DND-41 (cell line): ENCODE data around the gene HOXA3.

Experiments
- EZH2 ChIP-seq: IDR thresholded peaks from 3 replicates; pipeline ENCODE4 v1.6.1; 2012; ENCODE audit warnings: borderline replicate concordance, low read depth, mild to moderate bottlenecking, moderate library complexity, low read length, inconsistent platforms; ENCODE audit not compliant: severe bottlenecking
- TF ChIP-seq, protein P1 (sequence below): IDR thresholded peaks from 2 replicates; pipeline ENCODE4 v1.5.1; 2012; ENCODE audit warnings: borderline replicate concordance, low read length, moderate library complexity, mild to moderate bottlenecking; ENCODE audit not compliant: poor library complexity, severe bottlenecking; ENCODE audit errors: extremely low read depth

DNA sequence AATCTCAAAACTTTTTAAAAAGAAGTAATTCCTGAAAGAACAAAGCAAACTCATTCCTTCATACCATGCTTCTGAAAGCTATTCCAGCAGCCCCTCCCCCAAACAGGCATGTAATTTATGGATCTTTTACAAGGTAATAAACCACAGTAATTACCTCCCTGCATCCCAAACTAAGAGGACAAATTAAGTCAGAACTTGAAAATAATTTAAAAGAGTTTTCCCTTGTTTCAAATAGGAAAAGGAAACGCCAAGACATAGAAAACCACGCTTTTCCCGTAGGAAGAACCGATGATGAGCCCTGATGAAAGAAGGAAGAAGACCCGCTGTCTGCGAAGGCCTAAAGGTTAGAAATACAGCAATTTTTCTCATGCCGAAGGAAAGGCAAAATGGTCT is 30.7 kb downstream of the HOXA3 start:
- TF ChIP-seq EZH2, result no peak
- TF ChIP-seq, protein P1, sequence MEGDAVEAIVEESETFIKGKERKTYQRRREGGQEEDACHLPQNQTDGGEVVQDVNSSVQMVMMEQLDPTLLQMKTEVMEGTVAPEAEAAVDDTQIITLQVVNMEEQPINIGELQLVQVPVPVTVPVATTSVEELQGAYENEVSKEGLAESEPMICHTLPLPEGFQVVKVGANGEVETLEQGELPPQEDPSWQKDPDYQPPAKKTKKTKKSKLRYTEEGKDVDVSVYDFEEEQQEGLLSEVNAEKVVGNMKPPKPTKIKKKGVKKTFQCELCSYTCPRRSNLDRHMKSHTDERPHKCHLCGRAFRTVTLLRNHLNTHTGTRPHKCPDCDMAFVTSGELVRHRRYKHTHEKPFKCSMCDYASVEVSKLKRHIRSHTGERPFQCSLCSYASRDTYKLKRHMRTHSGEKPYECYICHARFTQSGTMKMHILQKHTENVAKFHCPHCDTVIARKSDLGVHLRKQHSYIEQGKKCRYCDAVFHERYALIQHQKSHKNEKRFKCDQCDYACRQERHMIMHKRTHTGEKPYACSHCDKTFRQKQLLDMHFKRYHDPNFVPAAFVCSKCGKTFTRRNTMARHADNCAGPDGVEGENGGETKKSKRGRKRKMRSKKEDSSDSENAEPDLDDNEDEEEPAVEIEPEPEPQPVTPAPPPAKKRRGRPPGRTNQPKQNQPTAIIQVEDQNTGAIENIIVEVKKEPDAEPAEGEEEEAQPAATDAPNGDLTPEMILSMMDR, result no peak
